K562 (cell line): Measurements from ENCODE around the gene ERP29. TPM values are rescaled to one million over a fixed set of nuclear protein-coding genes. Genes with fewer than 3 reads are reported as not detected.

Experiments
- ATAC-seq: fragments of 200-7000 bp; cut with Tn5 transposase; 3 replicates; pipeline ENCODE4 v1.9.1; 2020; ENCODE audit warnings: moderate library complexity
- Bru-seq: library from RNA; stranded (reverse); fragments of 400-500 nt; gene quantifications from one replicate; lab custom pipeline; 2021; lab: Mats Ljungman, UMichigan
- BruChase-seq, 2 experiments: library from RNA; stranded (reverse); fragments of 400-500 nt; gene quantifications; one replicate each; lab custom pipeline; 2021; lab: Mats Ljungman, UMichigan
- BruUV-seq: library from RNA; stranded (reverse); fragments of 400-500 nt; replicated peaks from 2 replicates; lab custom pipeline; 2021; lab: Mats Ljungman, UMichigan
- CTCF ChIA-PET: fragments of 300-600 bp; formaldehyde crosslinking; extraction: SDS; loops from one replicate; lab custom pipeline; 2021; ENCODE audit warnings: low intra/inter-chr PET ratio; lab: Yijun Ruan, JAX
- POLR2A ChIA-PET: fragments of 300-600, 350-650 bp; sonication (Branson Sonifier 250); formaldehyde crosslinking; extraction: SDS; loops from one replicate; lab custom pipeline; 2021; ENCODE audit warnings: antibody characterized with exemption, inconsistent platforms; lab: Yijun Ruan, JAX
- DNase-seq, 4 experiments: peaks; one replicate each; pipeline versions ENCODE4 v3.0.0 to v3.0.0-alpha.2; 2011 to 2018; ENCODE audit warnings: low spot score in 3 of 4, mixed read lengths in 3 of 4; ENCODE audit errors: extremely low read depth in 1 of 4
- FAIRE-seq: peaks from 2 replicates; lab custom pipeline; 2011; peaks lifted over from hg19 to GRCh38; lab: Jason Lieb, UNC
- H2AFZ ChIP-seq: 2 replicates; pipeline ENCODE4 v1.6.0; 2011; ENCODE audit warnings: low read depth, low read length, control low read depth, inconsistent platforms
- H3K27ac ChIP-seq: fragments of 200-600 bp; 3 replicates; pipeline ENCODE4 v1.8.0; 2011; ENCODE audit warnings: low read depth, mild to moderate bottlenecking, control low read depth, inconsistent platforms, low read length, moderate library complexity, mixed read lengths; ENCODE audit errors: extremely low read depth
- H3K27me3 ChIP-seq, 2 experiments: fragments of 300-600 bp in 1 of 2; 2 replicates in 1 of 2; 3 replicates in 1 of 2; pipeline versions ENCODE4 v1.6.0 to v1.8.0; 2011; ENCODE audit warnings: inconsistent platforms in 2 of 2, low read length in 2 of 2, mild to moderate bottlenecking in 1 of 2, mixed read lengths in 1 of 2, moderate library complexity in 1 of 2; ENCODE audit not compliant: control insufficient read depth in 2 of 2, insufficient read depth in 2 of 2
- H3K36me3 ChIP-seq: fragments of 300-600 bp; 3 replicates; pipeline ENCODE4 v1.8.0; 2011; ENCODE audit warnings: mild to moderate bottlenecking, low read length, inconsistent platforms; ENCODE audit not compliant: control insufficient read depth, insufficient read depth
- H3K4me1 ChIP-seq, 2 experiments: fragments of 200-600 bp in 1 of 2; replicated peaks in 1 of 2; 2 replicates in 1 of 2; 3 replicates in 1 of 2; pipeline versions ENCODE4 v1.5.1 to v1.8.0; 2011; ENCODE audit warnings: inconsistent platforms in 2 of 2, low read length in 2 of 2, mild to moderate bottlenecking in 1 of 2, mixed read lengths in 1 of 2, moderate library complexity in 1 of 2; ENCODE audit not compliant: control insufficient read depth in 2 of 2, insufficient read depth in 2 of 2
- H3K4me2 ChIP-seq: 2 replicates; pipeline ENCODE4 v1.6.1; 2011; ENCODE audit warnings: low read length, control low read depth, inconsistent platforms, mixed read lengths; ENCODE audit not compliant: insufficient read depth
- H3K4me3 ChIP-seq: fragments of 200-600 bp; sonication (generic), shearing (Covaris generic); 2 replicates; pipeline ENCODE4 v1.5.1; 2016; ENCODE audit warnings: control low read depth, inconsistent platforms
- H3K79me2 ChIP-seq: fragments of 200-600 bp; 3 replicates; pipeline ENCODE4 v1.8.0; 2011; ENCODE audit warnings: low read length, inconsistent platforms; ENCODE audit not compliant: control insufficient read depth, insufficient read depth
- H3K9ac ChIP-seq, 2 experiments: 2 replicates each; pipeline versions ENCODE4 v1.6.0 to v1.6.1; 2011; ENCODE audit warnings: low read depth in 2 of 2, low read length in 2 of 2, control low read depth in 1 of 2, inconsistent platforms in 1 of 2, mild to moderate bottlenecking in 1 of 2, mixed read lengths in 1 of 2; ENCODE audit not compliant: insufficient read depth in 1 of 2
- H3K9me1 ChIP-seq: one replicate; pipeline ENCODE4 v1.6.0; 2011; ENCODE audit warnings: inconsistent platforms, mild to moderate bottlenecking, low read length, moderate library complexity; ENCODE audit not compliant: control insufficient read depth, insufficient read depth
- H3K9me3 ChIP-seq: replicated peaks from 2 replicates; pipeline ENCODE4 v1.5.1; 2011; ENCODE audit warnings: low read depth, low read length, inconsistent platforms; ENCODE audit not compliant: control insufficient read depth, insufficient read depth
- H4K20me1 ChIP-seq: replicated peaks from 2 replicates; pipeline ENCODE4 v1.6.1; 2011; ENCODE audit warnings: low read length, inconsistent platforms, mixed read lengths; ENCODE audit not compliant: control insufficient read depth, insufficient read depth
- DMBX1 ChIP-seq: fragments of 250-450 bp; sonication (Bioruptor Pico); IDR thresholded peaks from 2 replicates; pipeline ENCODE4 v1.8.0; 2022; ENCODE audit warnings: inconsistent platforms, mild to moderate bottlenecking, moderate library complexity, borderline replicate concordance
- E2F6 ChIP-seq, 2 experiments: IDR thresholded peaks; 2 replicates each; pipeline ENCODE4 v1.6.1; 2011; ENCODE audit warnings: borderline replicate concordance in 1 of 2, control low read depth in 1 of 2, low read depth in 1 of 2, low read length in 1 of 2, mild to moderate bottlenecking in 1 of 2, mixed read lengths in 1 of 2, moderate library complexity in 1 of 2; ENCODE audit not compliant: insufficient read depth in 1 of 2, insufficient read length in 1 of 2, poor library complexity in 1 of 2, severe bottlenecking in 1 of 2; ENCODE audit errors: extremely low read depth in 1 of 2
- FOXJ2 ChIP-seq: fragments of 200-800 bp; sonication (Bioruptor generic); IDR thresholded peaks from 2 replicates; pipeline ENCODE4 v1.6.1; 2016; ENCODE audit warnings: missing genetic modification characterization, missing compliant biosample characterization
- HSF4 ChIP-seq: fragments of 250-450 bp; sonication (Bioruptor Pico); IDR thresholded peaks from 2 replicates; pipeline ENCODE4 v2.1.2; 2022; ENCODE audit warnings: mild to moderate bottlenecking, moderate library complexity, borderline replicate concordance
- IFI16 ChIP-seq: fragments of 250-450 bp; sonication (Bioruptor Pico); IDR thresholded peaks from 2 replicates; pipeline ENCODE4 v2.1.2; 2022; ENCODE audit warnings: mild to moderate bottlenecking, inconsistent platforms
- LEF1 ChIP-seq: fragments of 450-650 bp; IDR thresholded peaks from 2 replicates; pipeline ENCODE4 v1.6.1; 2016; ENCODE audit warnings: mild to moderate bottlenecking
- MTA2 ChIP-seq: fragments of 450-650 bp; IDR thresholded peaks from 2 replicates; pipeline ENCODE4 v1.6.1; 2016; ENCODE audit warnings: low read depth
- NFXL1 ChIP-seq: fragments of 450-650 bp; formaldehyde crosslinking; IDR thresholded peaks from 2 replicates; pipeline ENCODE4 v1.4.0; 2021; ENCODE audit warnings: mild to moderate bottlenecking
- POU5F1 ChIP-seq: fragments of 150-350 bp; IDR thresholded peaks from 2 replicates; pipeline ENCODE4 v1.6.1; 2014; ENCODE audit warnings: borderline replicate concordance, low read length, low read depth, mild to moderate bottlenecking; ENCODE audit not compliant: partially characterized antibody
- RUNX1 ChIP-seq: sonication (generic); IDR thresholded peaks from 2 replicates; pipeline ENCODE4 v1.6.1; 2016; ENCODE audit warnings: antibody characterized with exemption, low read depth
- SP1 ChIP-seq: sonication (generic); formaldehyde crosslinking; IDR thresholded peaks from 2 replicates; pipeline ENCODE4 v1.8.1; 2022; ENCODE audit warnings: mild to moderate bottlenecking, missing genetic modification reagents
- WGBS: fragments of 100-300 bp; shearing (Covaris generic); methylation state at CpG from one replicate; pipeline ENCODE4 v1.1.6; 2016; ENCODE audit warnings: low coverage, mixed read lengths; ENCODE audit not compliant: insufficient coverage; ENCODE audit errors: missing lambda C conversion rate; 5-methylcytosine and 5-hydroxymethylcytosine counted together
- in situ Hi-C: fragments of 300-500 bp; cut with MboI; formaldehyde crosslinking; loops from 4 replicates; pipeline ENCODE4 v1.15.0; 2018; ENCODE audit warnings: inconsistent platforms, mixed read lengths
- intact Hi-C: fragments of 100-400 bp; cut with micrococcal nuclease; formaldehyde crosslinking; loops from 2 replicates; pipeline ENCODE4 v1.14.2; 2022
- long read RNA-seq, 3 experiments: library from polyadenylated mRNA in 2 of 3; library from RNA in 1 of 3; unstranded in 2 of 3; stranded (forward) in 1 of 3; transcript quantifications; one replicate each; pipeline ENCODE4 v2.0.0, GENCODE V29; 2019 to 2022
- polyA minus RNA-seq, 3 experiments: library from RNA; depleted of rRNA, polyadenylated mRNA; stranded (reverse); fragments of >200 nt; gene quantifications; 2 replicates each; pipeline ENCODE4 v1.2.3, GENCODE V29; 2011
- polyA plus RNA-seq, 8 experiments: library from polyadenylated mRNA; depleted of rRNA in 4 of 8; stranded (reverse) in 5 of 8; unstranded in 3 of 8; fragments of >200 nt; fragmentation: Nextera tagmentation in 2 of 8; fragmentation: Illumina TruSeq in 1 of 8; extraction: Ambion mirVana in 2 of 8; extraction: Trizol in 1 of 8; gene quantifications; 2 replicates each; pipeline versions ENCODE4 v1.2.1 to v1.2.3, GENCODE V29; 2011 to 2014; ENCODE audit warnings: inconsistent platforms in 1 of 8, missing spikeins in 1 of 8
- total RNA-seq, 7 experiments: library from RNA; depleted of rRNA in 6 of 7; stranded (reverse); fragments of >200 nt in 6 of 7; fragmentation: Illumina TruSeq in 2 of 7; extraction: Trizol in 2 of 7; gene quantifications; 2 replicates each; pipeline versions ENCODE4 v1.2.1 to v1.2.3, GENCODE V29; 2011 to 2021; ENCODE audit warnings: low replicate concordance in 1 of 7

ERP29 gene
- total RNA-seq (2011; cell fraction: chromatin; rRNA removed; ENCODE audit: low replicate concordance): 69.6 and 72.2 TPM in 2 replicates
- 118 and 126 TPM in 2 replicates for total RNA-seq (2011; cell fraction: nucleolus; rRNA removed)
- total RNA-seq (2011; cell fraction: nucleoplasm; rRNA removed): 117 and 135 TPM in 2 replicates
- total RNA-seq (2014; rRNA removed): 58.6 and 60.7 TPM in 2 replicates
- 112 and 113 TPM in 2 replicates for total RNA-seq (2014; rRNA removed; fragmentation: Illumina TruSeq; extraction: Trizol)
- 133 TPM in 2 replicates for total RNA-seq (2015; rRNA removed; fragmentation: Illumina TruSeq; extraction: Trizol)
- 82.3 and 97.5 TPM in 2 replicates for total RNA-seq (2021)
- polyA plus RNA-seq (2011; rRNA removed): 111 and 129 TPM in 2 replicates
- polyA plus RNA-seq (2011; cell fraction: cytosol; rRNA removed): 56.1 and 102 TPM in 2 replicates
- 32.9 and 55.8 TPM in 2 replicates for polyA plus RNA-seq (2011; cell fraction: nucleus; rRNA removed)
- polyA plus RNA-seq (2012): 139 and 228 TPM in 2 replicates
- 106 and 110 TPM in 2 replicates for polyA plus RNA-seq (2014; fragmentation: Illumina TruSeq; extraction: Trizol)
- polyA plus RNA-seq (2014; fragmentation: Nextera tagmentation; extraction: Ambion mirVana): 100 to 1,000 TPM in 1 of 2 experiments, 10 to 100 TPM in 1; 42.4 to 146 TPM
- 136 and 137 TPM in 2 replicates for polyA plus RNA-seq (2014; rRNA removed)
- 46.1 and 59.2 TPM in 2 replicates for polyA minus RNA-seq (2011; rRNA and poly(A)+ RNA removed)
- 25.2 and 32.2 TPM in 2 replicates for polyA minus RNA-seq (2011; cell fraction: cytosol; rRNA and poly(A)+ RNA removed)
- 10.2 and 19.7 TPM in 2 replicates for polyA minus RNA-seq (2011; cell fraction: nucleus; rRNA and poly(A)+ RNA removed)
- percentile 91 among the genes with signal in this experiment for Bru-seq, nascent RNA
- percentile 94 among the genes with signal in this experiment for BruChase-seq, experiment 1, labeled RNA remaining after a 2-hour chase
- BruChase-seq, experiment 2, labeled RNA remaining after a 6-hour chase: percentile 94 among the genes with signal in this experiment
- long read RNA-seq, experiment 1, transcript ERP29-202 (2 exons, 1,333 nt): minor isoform, 10 of 180 reads
- long read RNA-seq, experiment 1, transcript ERP29-201 (3 exons, 1,735 nt): major isoform, 116 of 180 reads
- long read RNA-seq, experiment 1, partial matches to known transcripts: 51 of 180 reads
- long read RNA-seq, experiment 1, other reads (novel, unspliced or antisense): 3 of 180 reads
- long read RNA-seq, experiment 2, transcript ERP29-201 (3 exons, 1,735 nt): major isoform, 147 of 215 reads
- long read RNA-seq, experiment 2, transcript ERP29-202 (2 exons, 1,333 nt): minor isoform, 22 of 215 reads
- long read RNA-seq, experiment 2, partial matches to known transcripts: 42 of 215 reads
- long read RNA-seq, experiment 2, other reads (novel, unspliced or antisense): 4 of 215 reads
- long read RNA-seq, experiment 3, transcript ERP29-202 (2 exons, 1,333 nt): minor isoform, 10 of 199 reads
- long read RNA-seq, experiment 3, transcript ERP29-201 (3 exons, 1,735 nt): major isoform, 181 of 199 reads
- long read RNA-seq, experiment 3, partial matches to known transcripts: 3 of 199 reads
- long read RNA-seq, experiment 3, other reads (novel, unspliced or antisense): 3 of 199 reads

- Histone ChIP-seq H2AFZ (peak within 1 kb of the TSS; percentile 91), H3K9me3 (no peaks in the 10 kb centered on the region), H3K79me2 (peaks cover 77% of the 10 kb centered on the region), H3K4me1 (peaks cover 33 to 34% of the 10 kb centered on the region in 2 experiments; a peak in 4 of 5 replicates), H4K20me1 (no peaks in the 10 kb centered on the region), H3K4me2 (peak within 1 kb of the TSS; percentile 95), H3K4me3 (peak within 1 kb of the TSS; percentile 95), H3K9me1 (no peaks in the 10 kb centered on the region), H3K36me3 (peaks cover 37% of the 10 kb centered on the region), H3K9ac (peak within 1 kb of the TSS; percentile 93 to 98), H3K27ac (peak within 1 kb of the TSS; percentile 99), H3K27me3 (no peaks in the 10 kb centered on the region)
- peak; percentile 99 to 100 (median 99) for DNase-seq
- intact Hi-C loops (loop anchor here (1.0 to 10.0 kb wide), 7 partner anchors 18 to 396 kb away; partner anchors contain the start of genes HECTD4, MAPKAPK5 and RPL6), in situ Hi-C loops (no loop called here)
- peak; percentile 90 for FAIRE-seq
- CTCF ChIA-PET: interaction anchor here (0.8 to 2.6 kb wide), 2 partner anchors 68 to 260 kb away, joined by 3 to 15 read pairs; no protein-coding TSS in a partner anchor
- WGBS: under 1% methylated on average over 50 of the region's 67 CpGs
- BruUV-seq: TSS peak; percentile 83
- ATAC-seq: peak; percentile 86
- POLR2A ChIA-PET: interaction anchor here (0.8 to 3.7 kb wide), 13 partner anchors 9 to 172 kb away, joined by 3 to 54 read pairs (median 4); partner anchors contain the start of genes MAPKAPK5 and TRAFD1
- TF ChIP-seq MTA2 (no peak), LEF1 (peak; percentile 93), IFI16 (CRISPR knock-in tag) (no peak), NFXL1 (CRISPR knock-in tag) (no peak), RUNX1 (no peak), DMBX1 (CRISPR knock-in tag) (peak; percentile 78; the same call in 1 of the 2 replicates), E2F6 (IDR thresholded peaks at IDR 0.05; ENCODE audit: borderline replicate concordance in 1 of 2, extremely low read depth in 1 of 2, insufficient read depth in 1 of 2, insufficient read length in 1 of 2, low read depth in 1 of 2, low read length in 1 of 2, poor library complexity in 1 of 2, severe bottlenecking in 1 of 2) (peak; percentile 98 to 100), HSF4 (0 out of 2 replicates have a peak, but pooled peaks have one; percentile 51), SP1 (CRISPR knock-in tag) (peak; percentile 83; the same call in 1 of the 2 replicates), POU5F1 (no peak), FOXJ2 (tag) (no peak)
These were observed at the start of gene ERP29, which contains the start of gene TMEM116 for GRCh38 chr12:112012775-112013600. TSS of gene ERP29 (plus strand) at chr12:112013426. CDS start at chr12:112013466, 40 bp downstream. TSS of gene TMEM116 (minus strand) at chr12:112013165. CDS start at chr12:112005270, 7,895 bp downstream.
